ENCODE measurements around the gene SND1. TPM values are rescaled to one million over a fixed set of nuclear protein-coding genes. Genes with fewer than 3 reads are reported as not detected.
A peak's percentile ranks its signal among the peaks of the same experiment; 100 is the strongest.

Gene SND1
- total and polyA plus RNA-seq, 2 donors (not counting 1 experiment from before 2014, with no cell fraction given): 137 to 174 TPM

DNA sequence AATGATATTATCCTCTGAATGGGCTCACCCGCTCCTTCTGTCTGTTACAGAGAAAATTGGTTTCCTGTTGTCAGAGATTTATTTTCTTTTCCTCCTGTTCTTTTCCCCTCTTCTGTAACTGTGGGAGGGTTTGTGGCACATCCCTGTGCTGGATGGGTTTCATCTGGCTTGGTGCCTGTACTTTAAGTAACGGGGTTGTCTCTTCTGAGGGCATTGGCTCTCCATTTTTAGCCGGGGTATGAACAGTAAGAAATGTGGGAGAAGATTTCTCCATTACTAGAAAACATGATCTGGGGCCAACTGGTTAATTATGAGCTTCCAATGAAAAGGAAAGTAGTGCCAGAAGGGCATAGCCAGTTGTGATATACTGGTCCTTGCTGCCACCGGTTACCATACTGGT is 142.6 kb downstream of the SND1 start:
- TF ChIP-seq EZH2 (IDR thresholded peaks at IDR 0.05; ENCODE audit: low read length, missing control alignments): no peak
- TF ChIP-seq, protein P1, sequence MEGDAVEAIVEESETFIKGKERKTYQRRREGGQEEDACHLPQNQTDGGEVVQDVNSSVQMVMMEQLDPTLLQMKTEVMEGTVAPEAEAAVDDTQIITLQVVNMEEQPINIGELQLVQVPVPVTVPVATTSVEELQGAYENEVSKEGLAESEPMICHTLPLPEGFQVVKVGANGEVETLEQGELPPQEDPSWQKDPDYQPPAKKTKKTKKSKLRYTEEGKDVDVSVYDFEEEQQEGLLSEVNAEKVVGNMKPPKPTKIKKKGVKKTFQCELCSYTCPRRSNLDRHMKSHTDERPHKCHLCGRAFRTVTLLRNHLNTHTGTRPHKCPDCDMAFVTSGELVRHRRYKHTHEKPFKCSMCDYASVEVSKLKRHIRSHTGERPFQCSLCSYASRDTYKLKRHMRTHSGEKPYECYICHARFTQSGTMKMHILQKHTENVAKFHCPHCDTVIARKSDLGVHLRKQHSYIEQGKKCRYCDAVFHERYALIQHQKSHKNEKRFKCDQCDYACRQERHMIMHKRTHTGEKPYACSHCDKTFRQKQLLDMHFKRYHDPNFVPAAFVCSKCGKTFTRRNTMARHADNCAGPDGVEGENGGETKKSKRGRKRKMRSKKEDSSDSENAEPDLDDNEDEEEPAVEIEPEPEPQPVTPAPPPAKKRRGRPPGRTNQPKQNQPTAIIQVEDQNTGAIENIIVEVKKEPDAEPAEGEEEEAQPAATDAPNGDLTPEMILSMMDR (conservative IDR thresholded peaks at IDR 0.05 in 1 of 2, IDR thresholded peaks at IDR 0.05 in 1 of 2; ENCODE audit: low read depth in 1 of 2, low read length in 2 of 2): no peak
- no peaks in the 10 kb centered on the region for H3K27me3 ChIP-seq (ENCODE audit: control insufficient read depth, insufficient read depth, low read length)
- no peak overlapping the region for H3K4me2 ChIP-seq (ENCODE audit: extremely low read depth, insufficient read depth, low read length)
- H3K27ac ChIP-seq (ENCODE audit: insufficient read depth, low read length): no peak overlapping the region
- H3K36me3 ChIP-seq (ENCODE audit: control insufficient read depth, insufficient read depth, low read length): no peaks in the 10 kb centered on the region
- H3K4me3 ChIP-seq (replicated peaks in 1 of 4; ENCODE audit: control extremely low read depth in 1 of 4, insufficient read depth in 1 of 4, low read depth in 3 of 4, low read length in 4 of 4): no peak overlapping the region
- H3K79me2 ChIP-seq (ENCODE audit: control insufficient read depth, insufficient read depth, low read length): peaks cover 38% of the 10 kb centered on the region
- no peaks in the 10 kb centered on the region for H3K9me3 ChIP-seq (ENCODE audit: control insufficient read depth, insufficient read depth, low read depth, low read length)
- DNase-seq (ENCODE audit: low read depth in 2 of 2): no peak
- no peak overlapping the region for H2AFZ ChIP-seq (ENCODE audit: low read length)
- H3K4me1 ChIP-seq (ENCODE audit: control insufficient read depth, extremely low read depth, insufficient read depth, low read length): no peaks in the 10 kb centered on the region
- H3K9ac ChIP-seq (ENCODE audit: insufficient read depth, low read length): no peak overlapping the region
- peaks cover 3% of the 10 kb centered on the region for H4K20me1 ChIP-seq (ENCODE audit: control insufficient read depth, extremely low read depth, insufficient read depth, low read length)

DNA sequence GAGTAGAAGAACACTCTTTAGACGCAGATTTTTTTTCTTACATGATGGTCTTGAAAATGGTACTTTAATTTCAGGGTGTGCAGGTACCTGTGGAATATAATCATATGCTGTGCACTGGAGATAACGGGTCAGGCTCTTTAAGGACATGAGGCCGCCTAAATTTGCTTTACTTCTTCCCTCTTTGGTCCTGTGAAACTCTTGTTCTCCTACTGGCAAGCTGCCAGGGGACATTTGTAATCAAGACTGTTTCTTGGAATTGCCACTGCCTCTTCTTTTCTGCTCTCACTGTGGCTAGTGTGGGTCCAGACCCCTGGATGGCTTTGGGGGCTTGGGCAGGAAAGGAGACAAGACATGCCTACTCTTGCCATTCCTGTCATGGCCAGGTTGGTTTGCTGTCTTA is 146.0 kb downstream of the SND1 start:
- no peak overlapping the region for H3K27ac ChIP-seq (ENCODE audit: insufficient read depth, low read length)
- peak; percentile 41 to 48 for DNase-seq (ENCODE audit: low read depth in 2 of 2)
- TF ChIP-seq, protein P1 (conservative IDR thresholded peaks at IDR 0.05 in 1 of 2, IDR thresholded peaks at IDR 0.05 in 1 of 2; ENCODE audit: low read depth in 1 of 2, low read length in 2 of 2): no peak
- TF ChIP-seq EZH2 (IDR thresholded peaks at IDR 0.05; ENCODE audit: low read length, missing control alignments): no peak

DNA sequence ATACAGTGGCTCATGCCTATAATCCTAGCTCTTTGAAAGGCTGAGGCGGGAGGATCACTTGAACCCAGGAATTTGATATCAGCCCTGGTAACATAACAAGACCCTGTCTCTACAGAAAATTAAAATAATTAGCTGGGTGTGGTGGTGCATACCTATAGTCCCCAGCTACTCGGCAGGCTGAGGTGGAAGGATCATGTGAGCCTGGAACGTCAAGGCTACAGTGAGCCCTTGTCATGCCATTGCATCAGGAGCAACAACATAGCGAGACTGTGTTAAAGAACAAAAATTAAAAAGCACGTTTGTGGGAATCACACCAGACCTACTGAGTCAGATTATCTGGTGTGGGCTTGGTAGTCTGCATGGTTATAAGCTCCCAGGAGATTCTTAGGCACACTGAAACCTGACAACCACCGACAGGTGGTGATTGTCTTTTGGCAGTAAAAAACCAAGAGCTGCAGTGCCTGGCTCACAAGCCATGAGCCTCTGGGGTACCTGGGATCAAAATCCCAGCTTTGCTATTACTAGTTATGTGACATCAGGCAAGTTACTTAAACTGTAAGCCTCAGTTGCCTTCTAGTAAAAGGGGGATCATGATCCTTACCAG is 146.9 kb downstream of the SND1 start:
- H3K27ac ChIP-seq (ENCODE audit: insufficient read depth, low read length): no peak overlapping the region
- no peak overlapping the region for H3K4me3 ChIP-seq (replicated peaks in 1 of 4; ENCODE audit: control extremely low read depth in 1 of 4, insufficient read depth in 1 of 4, low read depth in 3 of 4, low read length in 4 of 4)
- peaks cover 22% of the 10 kb centered on the region for H3K79me2 ChIP-seq (ENCODE audit: control insufficient read depth, insufficient read depth, low read length)
- H3K36me3 ChIP-seq (ENCODE audit: control insufficient read depth, insufficient read depth, low read length): no peaks in the 10 kb centered on the region
- no peaks in the 10 kb centered on the region for H3K27me3 ChIP-seq (ENCODE audit: control insufficient read depth, insufficient read depth, low read length)
- H2AFZ ChIP-seq (ENCODE audit: low read length): no peak overlapping the region
- no peak overlapping the region for H3K9ac ChIP-seq (ENCODE audit: insufficient read depth, low read length)
- H3K9me3 ChIP-seq (ENCODE audit: control insufficient read depth, insufficient read depth, low read depth, low read length): no peaks in the 10 kb centered on the region
- H3K4me1 ChIP-seq (ENCODE audit: control insufficient read depth, extremely low read depth, insufficient read depth, low read length): no peaks in the 10 kb centered on the region
- H3K4me2 ChIP-seq (ENCODE audit: extremely low read depth, insufficient read depth, low read length): no peak overlapping the region
- H4K20me1 ChIP-seq (ENCODE audit: control insufficient read depth, extremely low read depth, insufficient read depth, low read length): peaks cover 3% of the 10 kb centered on the region
- TF ChIP-seq, protein P1 (conservative IDR thresholded peaks at IDR 0.05 in 1 of 2, IDR thresholded peaks at IDR 0.05 in 1 of 2; ENCODE audit: low read depth in 1 of 2, low read length in 2 of 2): no peak
- TF ChIP-seq EZH2 (IDR thresholded peaks at IDR 0.05; ENCODE audit: low read length, missing control alignments): no peak
- no peak for DNase-seq (ENCODE audit: low read depth in 2 of 2)

More for the DNA sequence above, 146.0 kb downstream of the SND1 start:
- no peaks in the 10 kb centered on the region for H3K4me1 ChIP-seq (ENCODE audit: control insufficient read depth, extremely low read depth, insufficient read depth, low read length)
- no peak overlapping the region for H3K4me2 ChIP-seq (ENCODE audit: extremely low read depth, insufficient read depth, low read length)
- H3K79me2 ChIP-seq (ENCODE audit: control insufficient read depth, insufficient read depth, low read length): peaks cover 22% of the 10 kb centered on the region
- peaks cover 3% of the 10 kb centered on the region for H4K20me1 ChIP-seq (ENCODE audit: control insufficient read depth, extremely low read depth, insufficient read depth, low read length)
- no peaks in the 10 kb centered on the region for H3K36me3 ChIP-seq (ENCODE audit: control insufficient read depth, insufficient read depth, low read length)
- no peak overlapping the region for H3K4me3 ChIP-seq (replicated peaks in 1 of 4; ENCODE audit: control extremely low read depth in 1 of 4, insufficient read depth in 1 of 4, low read depth in 3 of 4, low read length in 4 of 4)
- no peak overlapping the region for H3K9ac ChIP-seq (ENCODE audit: insufficient read depth, low read length)
- no peaks in the 10 kb centered on the region for H3K27me3 ChIP-seq (ENCODE audit: control insufficient read depth, insufficient read depth, low read length)
- no peaks in the 10 kb centered on the region for H3K9me3 ChIP-seq (ENCODE audit: control insufficient read depth, insufficient read depth, low read depth, low read length)
- no peak overlapping the region for H2AFZ ChIP-seq (ENCODE audit: low read length)
